Chondrocyte (in vitro differentiated cells): ENCODE data around the gene EPB41L1. TPM values are rescaled to one million over a fixed set of nuclear protein-coding genes. Genes with fewer than 3 reads are reported as not detected.

Experiments
- DNase-seq: peaks from one replicate; pipeline ENCODE4 v3.0.0; 2021; ENCODE audit warnings: mixed read lengths, low spot score
- H3K27ac Mint-ChIP-seq: one replicate; pipeline ENCODE4 v1.8.0; 2021; ENCODE audit warnings: mild to moderate bottlenecking, moderate library complexity, mixed read lengths; ENCODE audit not compliant: unreplicated experiment
- H3K27me3 Mint-ChIP-seq: 2 replicates; pipeline ENCODE4 v1.8.0; 2021; ENCODE audit warnings: low read depth, mixed read lengths
- H3K36me3 Mint-ChIP-seq: 2 replicates; pipeline ENCODE4 v1.8.0; 2021; ENCODE audit warnings: low read depth, mixed read lengths
- H3K4me1 Mint-ChIP-seq: 2 replicates; pipeline ENCODE4 v1.8.0; 2021; ENCODE audit warnings: low read depth, mild to moderate bottlenecking, mixed read lengths
- H3K4me3 Mint-ChIP-seq: one replicate; pipeline ENCODE4 v1.8.0; 2021; ENCODE audit warnings: mild to moderate bottlenecking, moderate library complexity, mixed read lengths; ENCODE audit not compliant: unreplicated experiment
- H3K9me3 Mint-ChIP-seq: 2 replicates; pipeline ENCODE4 v1.8.0; 2021; ENCODE audit warnings: low read depth, mixed read lengths
- total RNA-seq: library from RNA; stranded (reverse); gene quantifications from 3 replicates; pipeline ENCODE4 v1.2.1, GENCODE V29; 2021
- TF ChIP-seq, protein P1 (sequence below): fragments of 200-600 bp; sonication (generic); IDR thresholded peaks from 2 replicates; pipeline ENCODE4 v1.5.0; 2021; ENCODE audit warnings: antibody characterized with exemption, mild to moderate bottlenecking, moderate library complexity

Gene EPB41L1
- total RNA-seq, 1 donor from 2014 or later, result 42.1 TPM

GRCh38 chr20:36268440-36269342, 114.2 kb downstream of the EPB41L1 start:
- DNase-seq, result no peak
- Mint-ChIP-seq H3K36me3 (no peaks in the 10 kb centered on the region), H3K4me1 (peaks cover 4% of the 10 kb centered on the region), H3K27ac (no peak overlapping the region), H3K27me3 (no peaks in the 10 kb centered on the region), H3K4me3 (no peak overlapping the region), H3K9me3 (no peaks in the 10 kb centered on the region)
- TF ChIP-seq, protein P1, sequence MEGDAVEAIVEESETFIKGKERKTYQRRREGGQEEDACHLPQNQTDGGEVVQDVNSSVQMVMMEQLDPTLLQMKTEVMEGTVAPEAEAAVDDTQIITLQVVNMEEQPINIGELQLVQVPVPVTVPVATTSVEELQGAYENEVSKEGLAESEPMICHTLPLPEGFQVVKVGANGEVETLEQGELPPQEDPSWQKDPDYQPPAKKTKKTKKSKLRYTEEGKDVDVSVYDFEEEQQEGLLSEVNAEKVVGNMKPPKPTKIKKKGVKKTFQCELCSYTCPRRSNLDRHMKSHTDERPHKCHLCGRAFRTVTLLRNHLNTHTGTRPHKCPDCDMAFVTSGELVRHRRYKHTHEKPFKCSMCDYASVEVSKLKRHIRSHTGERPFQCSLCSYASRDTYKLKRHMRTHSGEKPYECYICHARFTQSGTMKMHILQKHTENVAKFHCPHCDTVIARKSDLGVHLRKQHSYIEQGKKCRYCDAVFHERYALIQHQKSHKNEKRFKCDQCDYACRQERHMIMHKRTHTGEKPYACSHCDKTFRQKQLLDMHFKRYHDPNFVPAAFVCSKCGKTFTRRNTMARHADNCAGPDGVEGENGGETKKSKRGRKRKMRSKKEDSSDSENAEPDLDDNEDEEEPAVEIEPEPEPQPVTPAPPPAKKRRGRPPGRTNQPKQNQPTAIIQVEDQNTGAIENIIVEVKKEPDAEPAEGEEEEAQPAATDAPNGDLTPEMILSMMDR, result no peak

GRCh38 chr20:36269507-36269906, 115.0 kb downstream of the EPB41L1 start:
- Mint-ChIP-seq H3K27me3 (no peaks in the 10 kb centered on the region), H3K36me3 (no peaks in the 10 kb centered on the region), H3K4me3 (no peak overlapping the region), H3K4me1 (peaks cover 4% of the 10 kb centered on the region), H3K27ac (no peak overlapping the region), H3K9me3 (no peaks in the 10 kb centered on the region)
- TF ChIP-seq, protein P1, result no peak
- DNase-seq, result no peak

DNA sequence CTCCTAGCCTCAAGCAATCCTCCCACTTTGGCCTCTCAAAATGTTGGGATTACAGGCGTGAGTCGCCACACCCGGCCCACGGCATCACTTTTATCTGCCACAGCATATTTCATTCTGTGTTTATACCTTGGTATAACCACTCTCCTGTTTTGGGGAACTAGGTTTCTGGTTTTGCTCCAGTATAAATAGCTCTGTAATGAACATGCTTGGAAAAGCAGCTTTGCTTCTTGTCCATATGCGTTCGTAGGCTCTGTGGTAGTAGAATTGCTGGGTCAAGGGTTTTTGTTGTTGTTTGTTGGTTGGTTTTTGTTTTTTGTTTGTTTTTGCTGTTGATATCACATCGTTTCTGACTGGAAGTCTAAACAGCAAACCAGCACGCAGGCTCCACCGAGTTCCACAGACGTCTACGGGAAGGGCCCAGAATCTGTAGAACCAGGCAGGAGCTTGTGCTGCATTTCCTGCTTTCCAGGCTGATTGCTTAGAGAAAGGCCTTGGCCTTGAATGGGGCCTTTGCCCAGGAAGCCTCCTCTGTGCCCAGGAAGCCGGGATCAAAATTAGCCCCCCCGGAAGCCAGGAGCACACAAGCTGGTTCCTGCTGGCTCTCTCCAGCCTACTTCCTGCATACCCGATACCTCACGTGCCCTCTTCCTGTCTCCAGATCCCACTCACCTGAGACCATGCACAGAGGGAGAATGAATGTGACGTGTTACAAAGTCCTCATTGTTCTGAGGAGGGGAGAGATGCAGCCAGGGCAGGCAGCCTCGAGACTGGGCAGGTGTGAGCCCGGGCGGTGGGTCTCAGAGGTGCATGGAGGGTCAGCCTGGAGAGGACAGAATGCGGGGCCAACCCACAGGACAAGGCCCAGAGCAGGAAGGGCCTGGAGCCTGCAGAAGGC, 116.5 kb downstream of the EPB41L1 start:
- Mint-ChIP-seq H3K9me3 (no peaks in the 10 kb centered on the region), H3K27me3 (peaks cover 5% of the 10 kb centered on the region), H3K4me1 (peaks cover 4% of the 10 kb centered on the region), H3K4me3 (no peak overlapping the region), H3K27ac (no peak overlapping the region), H3K36me3 (no peaks in the 10 kb centered on the region)
- DNase-seq, result no peak
- TF ChIP-seq, protein P1, result no peak

DNA sequence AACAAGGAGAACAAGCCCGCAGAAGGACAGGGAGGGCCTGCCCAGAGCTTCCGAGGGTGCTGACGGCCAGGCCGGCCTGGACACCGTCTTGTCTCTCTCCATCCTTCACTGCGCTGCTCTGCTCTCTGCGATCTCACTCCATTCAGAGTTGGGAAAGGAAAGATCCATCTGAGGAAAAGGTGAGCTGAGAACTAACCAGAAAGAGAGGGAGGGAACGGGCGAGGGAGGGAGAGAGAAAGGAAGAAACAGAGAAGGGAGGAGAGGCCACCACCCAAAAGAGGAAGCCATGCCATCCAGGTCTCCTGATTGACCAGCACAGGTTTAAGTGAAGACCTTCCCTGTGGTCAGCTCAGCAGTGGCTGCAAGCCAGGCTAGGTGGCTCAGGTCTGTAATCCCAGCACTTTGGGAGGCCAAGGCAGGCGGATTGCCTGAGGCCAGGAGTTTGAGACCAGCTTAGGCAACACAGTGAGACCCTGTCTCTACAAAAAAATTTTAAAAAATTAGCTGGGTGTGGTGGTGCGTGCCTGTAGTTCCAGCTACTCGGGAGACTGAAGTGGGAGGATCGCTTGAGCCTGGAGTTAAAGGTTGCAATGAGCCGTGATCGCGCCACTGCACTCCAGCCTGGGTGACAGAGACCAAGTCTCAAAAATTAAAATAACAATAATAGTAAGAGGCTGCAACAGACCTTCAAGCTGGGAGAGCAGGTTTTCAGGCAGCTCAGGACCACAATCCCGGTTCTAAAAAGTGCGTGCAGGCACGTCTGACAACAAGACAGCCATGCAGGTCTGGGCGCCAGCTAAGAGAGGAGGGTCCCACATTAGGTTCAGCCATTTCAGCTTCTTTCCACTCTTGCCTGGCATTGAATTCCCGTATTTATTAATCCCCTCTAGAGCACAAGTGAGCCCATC, 117.4 kb downstream of the EPB41L1 start:
- H3K4me3 Mint-ChIP-seq, result no peak overlapping the region
- no peaks in the 10 kb centered on the region for H3K9me3 Mint-ChIP-seq
- DNase-seq, result no peak
- H3K4me1 Mint-ChIP-seq, result peaks cover 4% of the 10 kb centered on the region
- no peak overlapping the region for H3K27ac Mint-ChIP-seq
- no peaks in the 10 kb centered on the region for H3K36me3 Mint-ChIP-seq
- H3K27me3 Mint-ChIP-seq, result peaks cover 7% of the 10 kb centered on the region
- TF ChIP-seq, protein P1, result no peak
